NOMO-1 (cell line): Measurements from ENCODE around the gene TP63.
"Not testable (repeated sequence)": the region's sequence is repeated elsewhere in the genome, so short reads cannot be mapped to it uniquely, and the experiment has no call there.

Experiments used
- DNase-seq, 2 experiments: peaks; one replicate each; lab custom pipeline; 2025; ENCODE audit not compliant: unreplicated experiment in 2 of 2; lab: John Stamatoyannopoulos, UW

The TP63 gene

GRCh38 chr3:189720736-189721417 is 89.7 kb downstream of the TP63 start:
- DNase-seq, result peak; percentile 35 to 87

GRCh38 chr3:189721873-189722665 is 90.9 kb downstream of the TP63 start:
- DNase-seq, result no peak

- DNase-seq, result no peak
These were observed 93.2 kb downstream of the TP63 start for GRCh38 chr3:189724356-189724755.

- DNase-seq, result no peak
These were observed 95.1 kb downstream of the TP63 start for GRCh38 chr3:189726277-189726676.

- no peak for DNase-seq
These were observed 96.0 kb downstream of the TP63 start for GRCh38 chr3:189727158-189727557.

GRCh38 chr3:189727898-189728297 is 96.7 kb downstream of the TP63 start:
- DNase-seq, result no peak

GRCh38 chr3:189728915-189729314 is 97.7 kb downstream of the TP63 start:
- no peak for DNase-seq

- no peak for DNase-seq
These were observed 102.9 kb downstream of the TP63 start for GRCh38 chr3:189734061-189734460.

- DNase-seq, result no peak
These were observed 104.7 kb downstream of the TP63 start for GRCh38 chr3:189735913-189736312.

GRCh38 chr3:189737071-189737470 is 105.9 kb downstream of the TP63 start:
- DNase-seq, result no peak

- no peak for DNase-seq
These were observed 106.4 kb downstream of the TP63 start for GRCh38 chr3:189737619-189738018.

- no peak for DNase-seq
These were observed 108.2 kb downstream of the TP63 start for GRCh38 chr3:189739378-189739777.

GRCh38 chr3:189740156-189740555 is 109.0 kb downstream of the TP63 start:
- no peak for DNase-seq

- no peak for DNase-seq
These were observed 113.0 kb downstream of the TP63 start for GRCh38 chr3:189744235-189744634.

GRCh38 chr3:189745622-189746021 is 114.4 kb downstream of the TP63 start:
- DNase-seq, result no peak

GRCh38 chr3:189748046-189748445 is 116.9 kb downstream of the TP63 start:
- peak; percentile 49 to 82 for DNase-seq

- not testable (repeated sequence) for DNase-seq
These were observed 119.8 kb downstream of the TP63 start for GRCh38 chr3:189750972-189751371.

- no peak for DNase-seq
These were observed 123.2 kb downstream of the TP63 start for GRCh38 chr3:189754356-189754755.

GRCh38 chr3:189756582-189757078 is 125.4 kb downstream of the TP63 start:
- DNase-seq, result no peak

GRCh38 chr3:189758186-189758585 is 127.0 kb downstream of the TP63 start:
- no peak for DNase-seq

GRCh38 chr3:189766416-189766815 is 135.2 kb downstream of the TP63 start:
- peak in 1 of 2 experiments; percentile 33 for DNase-seq

- no peak for DNase-seq
These were observed 140.8 kb downstream of the TP63 start for GRCh38 chr3:189771842-189772450.
